H1 (cell line): ENCODE measurements around the gene KHSRP. TPM values are rescaled to one million over a fixed set of nuclear protein-coding genes. Genes with fewer than 3 reads are reported as not detected.

Source experiments
- CTCF ChIA-PET: fragments of 300-600 bp; sonication (Branson Sonifier 250); formaldehyde crosslinking; loops from one replicate; lab custom pipeline; 2021; ENCODE audit not compliant: partially characterized antibody; lab: Charles Lee
- POLR2A ChIA-PET: fragments of 300-600 bp; sonication (Branson Sonifier 250); formaldehyde crosslinking; loops from one replicate; lab custom pipeline; 2021; ENCODE audit warnings: inconsistent platforms; ENCODE audit not compliant: partially characterized antibody; lab: Charles Lee
- DNase-seq, 2 experiments: peaks; one replicate each; pipeline versions ENCODE4 v3.0.0 to v3.0.0-alpha.2; 2010 to 2022; ENCODE audit warnings: low spot score in 2 of 2, low read depth in 1 of 2, mixed read lengths in 1 of 2
- FAIRE-seq: peaks from 2 replicates; lab custom pipeline; 2011; peaks lifted over from hg19 to GRCh38; lab: Jason Lieb, UNC
- H2AFZ ChIP-seq: 2 replicates; pipeline ENCODE4 v1.8.1; 2012; ENCODE audit warnings: low read length, inconsistent platforms
- H2AK5ac ChIP-seq: 2 replicates; pipeline ENCODE4 v1.6.1; 2013; ENCODE audit warnings: low read depth, low read length
- H2BK120ac ChIP-seq: replicated peaks from 2 replicates; pipeline ENCODE3; 2013; ENCODE audit warnings: low read depth, low read length, inconsistent platforms
- H2BK12ac ChIP-seq: 2 replicates; pipeline ENCODE4 v1.6.1; 2013; ENCODE audit warnings: low read depth, low read length
- H2BK15ac ChIP-seq: 2 replicates; pipeline ENCODE4 v1.6.1; 2013; ENCODE audit warnings: low read length
- H2BK20ac ChIP-seq: 2 replicates; pipeline ENCODE4 v1.6.1; 2013; ENCODE audit warnings: low read length
- H2BK5ac ChIP-seq: 2 replicates; pipeline ENCODE4 v1.6.1; 2013; ENCODE audit warnings: low read depth, low read length
- H3K14ac ChIP-seq: 2 replicates; pipeline ENCODE4 v1.6.1; 2013; ENCODE audit warnings: inconsistent platforms; ENCODE audit not compliant: insufficient read length
- H3K18ac ChIP-seq: 2 replicates; pipeline ENCODE4 v1.6.1; 2013; ENCODE audit warnings: low read length; ENCODE audit errors: extremely low read depth
- H3K23ac ChIP-seq: 2 replicates; pipeline ENCODE4 v1.6.1; 2013; ENCODE audit warnings: inconsistent platforms; ENCODE audit not compliant: insufficient read length
- H3K23me2 ChIP-seq: 2 replicates; pipeline ENCODE4 v1.6.1; 2013; ENCODE audit warnings: low read depth, low read length
- H3K27ac ChIP-seq: 2 replicates; pipeline ENCODE4 v1.6.1; 2011; ENCODE audit warnings: low read depth, low read length, inconsistent platforms
- H3K27me3 ChIP-seq, 4 experiments: replicated peaks in 1 of 4; 1 replicate in 1 of 4; 2 replicates in 3 of 4; pipeline versions ENCODE4 v1.6.1 to v1.8.1; 2011 to 2013; ENCODE audit warnings: low read length in 3 of 4, mild to moderate bottlenecking in 3 of 4, inconsistent platforms in 2 of 4, mixed read lengths in 2 of 4, moderate library complexity in 1 of 4; ENCODE audit not compliant: control insufficient read depth in 3 of 4, insufficient read depth in 3 of 4; ENCODE audit errors: extremely low read depth in 1 of 4
- H3K36me3 ChIP-seq, 4 experiments: 2 replicates each; pipeline versions ENCODE4 v1.6.1 to v1.8.1; 2011 to 2013; ENCODE audit warnings: mild to moderate bottlenecking in 4 of 4, low read length in 3 of 4, moderate library complexity in 2 of 4, control low read depth in 1 of 4, inconsistent platforms in 1 of 4; ENCODE audit not compliant: insufficient read depth in 4 of 4, control insufficient read depth in 2 of 4
- H3K4ac ChIP-seq: replicated peaks from 2 replicates; pipeline ENCODE3; 2013; ENCODE audit warnings: low read length, low read depth, mixed read lengths, inconsistent platforms; ENCODE audit not compliant: insufficient read length
- H3K4me1 ChIP-seq, 4 experiments: replicated peaks in 1 of 4; 1 replicate in 1 of 4; 2 replicates in 3 of 4; pipeline versions ENCODE4 v1.6.1 to v1.8.1; 2011 to 2013; ENCODE audit warnings: low read length in 3 of 4, inconsistent platforms in 2 of 4, mixed read lengths in 1 of 4; ENCODE audit not compliant: insufficient read depth in 4 of 4, control insufficient read depth in 3 of 4
- H3K4me2 ChIP-seq, 2 experiments: 2 replicates each; pipeline versions ENCODE4 v1.6.1 to v1.8.1; 2011 to 2013; ENCODE audit warnings: low read depth in 2 of 2, low read length in 2 of 2, control low read depth in 1 of 2, inconsistent platforms in 1 of 2, mild to moderate bottlenecking in 1 of 2; ENCODE audit not compliant: insufficient read depth in 1 of 2
- H3K4me3 ChIP-seq, 4 experiments: fragments of 200-600, 300-600 bp in 1 of 4; sonication (generic), shearing (Covaris generic), sonication (Bioruptor Twin) in 1 of 4; 2 replicates each; pipeline versions ENCODE4 v1.5.1 to v1.8.1; 2011 to 2016; ENCODE audit warnings: low read length in 4 of 4, low read depth in 3 of 4, control low read depth in 2 of 4, inconsistent platforms in 2 of 4, mild to moderate bottlenecking in 2 of 4, mixed read lengths in 1 of 4, moderate library complexity in 1 of 4; ENCODE audit not compliant: insufficient read depth in 2 of 4; ENCODE audit errors: extremely low read depth in 1 of 4
- H3K56ac ChIP-seq: replicated peaks from 2 replicates; pipeline ENCODE3; 2013; ENCODE audit warnings: low read depth, mild to moderate bottlenecking, mixed read lengths, low read length, inconsistent platforms; ENCODE audit not compliant: insufficient read length
- H3K79me1 ChIP-seq: 2 replicates; pipeline ENCODE4 v1.6.1; 2013; ENCODE audit warnings: low read depth, low read length, control low read depth
- H3K79me2 ChIP-seq, 2 experiments: 2 replicates each; pipeline versions ENCODE4 v1.6.1 to v1.8.1; 2012 to 2013; ENCODE audit warnings: low read length in 2 of 2, mild to moderate bottlenecking in 2 of 2, inconsistent platforms in 1 of 2; ENCODE audit not compliant: insufficient read depth in 2 of 2, control insufficient read depth in 1 of 2
- H3K9ac ChIP-seq, 4 experiments: replicated peaks in 1 of 4; 1 replicate in 1 of 4; 2 replicates in 3 of 4; pipeline versions ENCODE4 v1.6.1 to v1.8.1; 2011 to 2013; ENCODE audit warnings: low read depth in 3 of 4, low read length in 3 of 4, control low read depth in 2 of 4, mild to moderate bottlenecking in 2 of 4, moderate library complexity in 2 of 4, inconsistent platforms in 1 of 4; ENCODE audit errors: extremely low read depth in 1 of 4
- H3K9me3 ChIP-seq, 2 experiments: 2 replicates each; pipeline versions ENCODE4 v1.6.1 to v1.8.1; 2012 to 2013; ENCODE audit warnings: mild to moderate bottlenecking in 2 of 2, moderate library complexity in 2 of 2, control low read depth in 1 of 2, inconsistent platforms in 1 of 2, low read depth in 1 of 2, low read length in 1 of 2, mixed read lengths in 1 of 2; ENCODE audit not compliant: insufficient read depth in 2 of 2
- H4K20me1 ChIP-seq, 2 experiments: replicated peaks in 1 of 2; 2 replicates each; pipeline versions ENCODE3 to v1.8.1; 2011 to 2013; ENCODE audit warnings: inconsistent platforms in 2 of 2, low read length in 2 of 2, mild to moderate bottlenecking in 1 of 2; ENCODE audit not compliant: insufficient read depth in 2 of 2, control insufficient read depth in 1 of 2
- H4K5ac ChIP-seq: 2 replicates; pipeline ENCODE4 v1.6.1; 2013; ENCODE audit warnings: low read length, low read depth, mixed read lengths, inconsistent platforms; ENCODE audit not compliant: insufficient read length
- H4K8ac ChIP-seq: 2 replicates; pipeline ENCODE4 v1.8.0; 2013; ENCODE audit warnings: mild to moderate bottlenecking, moderate library complexity, low read length, inconsistent platforms; ENCODE audit not compliant: insufficient read depth; ENCODE audit errors: extremely low read depth
- H4K91ac ChIP-seq: replicated peaks from 2 replicates; pipeline ENCODE3; 2013; ENCODE audit warnings: low read length, mixed read lengths, inconsistent platforms; ENCODE audit not compliant: insufficient read length
- CBX5 ChIP-seq: fragments of 300-800, 300-1000 bp; sonication (generic); IDR thresholded peaks from 2 replicates; pipeline ENCODE4 v1.7.1; 2016; ENCODE audit warnings: antibody characterized with exemption, low read length, low read depth
- CREB1 ChIP-seq: IDR thresholded peaks from 2 replicates; pipeline ENCODE4 v1.6.1; 2012; ENCODE audit warnings: inconsistent platforms
- GABPA ChIP-seq: IDR thresholded peaks from 2 replicates; pipeline ENCODE4 v1.6.1; 2011; ENCODE audit warnings: mild to moderate bottlenecking, low read length, moderate library complexity, borderline replicate concordance; ENCODE audit not compliant: insufficient read depth
- JUN ChIP-seq: IDR thresholded peaks from 2 replicates; pipeline ENCODE4 v1.6.1; 2011; ENCODE audit warnings: low read depth, mild to moderate bottlenecking, improper control_type of control experiment, low read length
- KDM1A ChIP-seq: fragments of 200-600, 300-600 bp; sonication (generic); IDR thresholded peaks from 2 replicates; pipeline ENCODE4 v1.7.1; 2016; ENCODE audit warnings: mild to moderate bottlenecking, low read length, borderline replicate concordance
- KDM4A ChIP-seq: IDR thresholded peaks from one replicate; pipeline ENCODE4 v1.7.1; 2012; ENCODE audit warnings: low read depth, mild to moderate bottlenecking, moderate library complexity, low read length, inconsistent platforms; ENCODE audit not compliant: severe bottlenecking
- KDM5A ChIP-seq: fragments of 200-600 bp; IDR thresholded peaks from 2 replicates; pipeline ENCODE4 v1.7.1; 2012; ENCODE audit warnings: mild to moderate bottlenecking, low read length, inconsistent platforms, mixed read lengths
- MAFK ChIP-seq: IDR thresholded peaks from 2 replicates; pipeline ENCODE4 v1.6.1; 2012; ENCODE audit warnings: low read depth, mild to moderate bottlenecking, improper control_type of control experiment, low read length
- NANOG ChIP-seq: IDR thresholded peaks from 2 replicates; pipeline ENCODE4 v1.6.1; 2011; ENCODE audit warnings: low read length, low read depth, mild to moderate bottlenecking, inconsistent platforms; ENCODE audit not compliant: insufficient read depth, poor library complexity, severe bottlenecking
- RAD21 ChIP-seq, 2 experiments: IDR thresholded peaks in 1 of 2; conservative IDR thresholded peaks in 1 of 2; 2 replicates each; pipeline ENCODE4 v1.6.1; 2011; ENCODE audit warnings: low read depth in 2 of 2, low read length in 2 of 2, improper control_type of control experiment in 1 of 2, inconsistent platforms in 1 of 2, mild to moderate bottlenecking in 1 of 2, moderate library complexity in 1 of 2
- SP2 ChIP-seq: IDR thresholded peaks from 2 replicates; pipeline ENCODE4 v1.6.1; 2012; ENCODE audit warnings: mild to moderate bottlenecking, low read length, inconsistent platforms
- WGBS, 2 experiments: shearing (Covaris generic) in 1 of 2; methylation state at CpG; one replicate each; pipeline versions ENCODE4 v1.1.6 to v1.1.7; 2013 to 2015; ENCODE audit warnings: low lambda C conversion rate in 2 of 2, mixed read lengths in 2 of 2, inconsistent platforms in 1 of 2, low coverage in 1 of 2, missing lambda C conversion rate in 1 of 2; ENCODE audit not compliant: insufficient replicate concordance in 2 of 2, insufficient coverage in 1 of 2, insufficient read length in 1 of 2; ENCODE audit errors: extremely low coverage in 1 of 2, missing lambda C conversion rate in 1 of 2; 5-methylcytosine and 5-hydroxymethylcytosine counted together
- polyA plus RNA-seq, 7 experiments: library from polyadenylated mRNA; depleted of rRNA in 3 of 7; stranded (reverse) in 5 of 7; unstranded in 2 of 7; fragments of >200 nt in 5 of 7; fragments of 200-250 nt in 2 of 7; gene quantifications; 1 replicate in 5 of 7; 2 replicates in 1 of 7; 4 replicates in 1 of 7; pipeline versions ENCODE4 v1.2.1 to v1.2.3, GENCODE V29; 2011 to 2013; ENCODE audit warnings: missing spikeins in 2 of 7, mixed read lengths in 2 of 7
- total RNA-seq: library from RNA; stranded (reverse); fragmentation: NEBNext Ultra II Directional; extraction: Animal tissue kit (Norgen Biotek cat#: 25700); gene quantifications from 2 replicates; pipeline ENCODE4 v1.2.1, GENCODE V29; 2021

The KHSRP gene
- total and polyA plus RNA-seq, 2 of the 8 experiments (the other 6 are each of a cell fraction or from before 2014, with no cell fraction given): 143 to 573 TPM

- POLR2A ChIA-PET: interaction anchor here (1.2 to 1.6 kb wide), 2 partner anchors 10 to 18 kb away, joined by 4 to 5 read pairs; partner anchors contain the start of gene KHSRP
These were observed 8.9 kb downstream of the KHSRP start for GRCh38 chr19:6415591-6416190.

More at GRCh38 chr19:6415591-6416190, 8.9 kb downstream of the KHSRP start:
- no peak for FAIRE-seq
- WGBS, 2 experiments: 92% methylated on average over 10 of the region's 32 CpGs; no CpG with 5 or more reads in 1 of the 2 experiments
- no peak overlapping the region for H3K4ac ChIP-seq
- TF ChIP-seq CBX5: no peak
- no peak for TF ChIP-seq KDM4A
- no peak for TF ChIP-seq GABPA
- no peak for TF ChIP-seq MAFK
- no peak for TF ChIP-seq RAD21 (IDR thresholded peaks at IDR 0.05 in 1 of 2, conservative IDR thresholded peaks at IDR 0.05 in 1 of 2; ENCODE audit: low read depth in 2 of 2, low read length in 2 of 2)
- TF ChIP-seq SP2: no peak
- TF ChIP-seq CREB1: no peak
- no peak for TF ChIP-seq JUN
- TF ChIP-seq KDM1A: no peak
- no peak for TF ChIP-seq NANOG
- no peak for TF ChIP-seq KDM5A
- TF ChIP-seq, all 59 proteins: peak for 0
- Histone ChIP-seq H2AFZ (no peak overlapping the region), H2BK120ac (no peak overlapping the region), H3K79me1 (peaks cover 18% of the 10 kb centered on the region), H3K27ac (no peak overlapping the region), H2AK5ac (no peak overlapping the region), H4K5ac (no peak overlapping the region), H3K9me3 (no peaks in the 10 kb centered on the region), H3K4me2 (no peak overlapping the region), H3K14ac (no peak overlapping the region), H3K18ac (no peak overlapping the region), H2BK15ac (no peak overlapping the region), H3K23ac (no peak overlapping the region), H3K23me2 (no peaks in the 10 kb centered on the region), H4K20me1 (peaks cover 23 to 48% of the 10 kb centered on the region in 2 experiments), H4K91ac (no peak overlapping the region), H3K4me3 (no peak overlapping the region), H2BK5ac (no peak overlapping the region), H3K4me1 (peaks cover 0 to 12% (median 6%) of the 10 kb centered on the region in 4 experiments; a peak in 6 of 7 replicates), H2BK20ac (no peak overlapping the region), H3K79me2 (peaks cover 0 to 34% of the 10 kb centered on the region in 2 experiments), H3K9ac (no peak overlapping the region), H3K56ac (no peak overlapping the region), H3K36me3 (peaks cover 42 to 74% (median 62%) of the 10 kb centered on the region in 4 experiments), H3K27me3 (no peaks in the 10 kb centered on the region), H2BK12ac (no peak overlapping the region), H4K8ac (no peak overlapping the region)
- CTCF ChIA-PET: interaction anchor here (1.4 kb wide), 1 partner anchor 197 kb away, joined by 3 read pairs; no protein-coding TSS in a partner anchor
- DNase-seq: no peak
